Astrocyte of the cerebellum (primary cell): Measurements from ENCODE around the gene KLHL17.

ENCODE experiments used
- DNase-seq: peaks from one replicate; pipeline ENCODE4 v3.0.0-alpha.2; 2011; ENCODE audit warnings: low read depth
- H3K4me3 ChIP-seq: 2 replicates; pipeline ENCODE4 v1.5.1; 2011; ENCODE audit warnings: mild to moderate bottlenecking, low read depth, low read length, moderate library complexity
- in situ Hi-C: cut with HindIII; loops from 2 replicates; pipeline ENCODE4 v1.10.0; 2017; ENCODE audit warnings: low sequenced_read_pairs
- TF ChIP-seq, protein P1 (sequence below): IDR thresholded peaks from 2 replicates; pipeline ENCODE4 v1.5.1; 2012; ENCODE audit warnings: low read length, low read depth, moderate library complexity, mild to moderate bottlenecking; ENCODE audit errors: missing control alignments

KLHL17 gene

DNA sequence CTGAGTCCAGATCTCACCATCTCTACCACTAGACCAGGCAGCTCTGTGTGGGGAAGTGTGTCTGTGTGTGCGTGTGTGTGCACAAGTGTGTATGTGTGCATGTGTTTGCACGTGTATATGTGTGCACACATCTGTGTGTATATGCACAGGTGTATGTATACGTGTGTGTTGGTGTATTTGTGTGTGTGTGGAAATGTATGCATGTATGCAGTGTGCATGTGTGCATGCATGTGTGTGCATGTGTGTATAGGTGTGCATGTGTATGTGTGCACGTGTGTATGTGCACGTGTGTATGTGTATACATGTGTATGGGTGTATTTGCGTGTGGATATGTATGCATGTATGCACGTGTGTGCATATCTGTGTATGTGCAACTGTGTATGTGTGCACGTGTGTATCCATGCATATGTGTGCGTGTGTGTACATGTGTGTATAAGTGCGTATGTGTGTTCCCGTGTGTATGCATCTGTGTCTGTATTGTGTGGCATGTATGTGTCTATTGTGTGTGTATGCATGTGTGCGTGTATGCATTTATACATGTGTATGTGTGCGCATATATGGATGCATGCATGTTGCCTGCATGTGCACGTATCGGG is 9.0 kb downstream of the KLHL17 start:
- DNase-seq: no peak
- TF ChIP-seq, protein P1, sequence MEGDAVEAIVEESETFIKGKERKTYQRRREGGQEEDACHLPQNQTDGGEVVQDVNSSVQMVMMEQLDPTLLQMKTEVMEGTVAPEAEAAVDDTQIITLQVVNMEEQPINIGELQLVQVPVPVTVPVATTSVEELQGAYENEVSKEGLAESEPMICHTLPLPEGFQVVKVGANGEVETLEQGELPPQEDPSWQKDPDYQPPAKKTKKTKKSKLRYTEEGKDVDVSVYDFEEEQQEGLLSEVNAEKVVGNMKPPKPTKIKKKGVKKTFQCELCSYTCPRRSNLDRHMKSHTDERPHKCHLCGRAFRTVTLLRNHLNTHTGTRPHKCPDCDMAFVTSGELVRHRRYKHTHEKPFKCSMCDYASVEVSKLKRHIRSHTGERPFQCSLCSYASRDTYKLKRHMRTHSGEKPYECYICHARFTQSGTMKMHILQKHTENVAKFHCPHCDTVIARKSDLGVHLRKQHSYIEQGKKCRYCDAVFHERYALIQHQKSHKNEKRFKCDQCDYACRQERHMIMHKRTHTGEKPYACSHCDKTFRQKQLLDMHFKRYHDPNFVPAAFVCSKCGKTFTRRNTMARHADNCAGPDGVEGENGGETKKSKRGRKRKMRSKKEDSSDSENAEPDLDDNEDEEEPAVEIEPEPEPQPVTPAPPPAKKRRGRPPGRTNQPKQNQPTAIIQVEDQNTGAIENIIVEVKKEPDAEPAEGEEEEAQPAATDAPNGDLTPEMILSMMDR: no peak
- H3K4me3 ChIP-seq: no peak overlapping the region
- in situ Hi-C loops: no loop called here

DNA sequence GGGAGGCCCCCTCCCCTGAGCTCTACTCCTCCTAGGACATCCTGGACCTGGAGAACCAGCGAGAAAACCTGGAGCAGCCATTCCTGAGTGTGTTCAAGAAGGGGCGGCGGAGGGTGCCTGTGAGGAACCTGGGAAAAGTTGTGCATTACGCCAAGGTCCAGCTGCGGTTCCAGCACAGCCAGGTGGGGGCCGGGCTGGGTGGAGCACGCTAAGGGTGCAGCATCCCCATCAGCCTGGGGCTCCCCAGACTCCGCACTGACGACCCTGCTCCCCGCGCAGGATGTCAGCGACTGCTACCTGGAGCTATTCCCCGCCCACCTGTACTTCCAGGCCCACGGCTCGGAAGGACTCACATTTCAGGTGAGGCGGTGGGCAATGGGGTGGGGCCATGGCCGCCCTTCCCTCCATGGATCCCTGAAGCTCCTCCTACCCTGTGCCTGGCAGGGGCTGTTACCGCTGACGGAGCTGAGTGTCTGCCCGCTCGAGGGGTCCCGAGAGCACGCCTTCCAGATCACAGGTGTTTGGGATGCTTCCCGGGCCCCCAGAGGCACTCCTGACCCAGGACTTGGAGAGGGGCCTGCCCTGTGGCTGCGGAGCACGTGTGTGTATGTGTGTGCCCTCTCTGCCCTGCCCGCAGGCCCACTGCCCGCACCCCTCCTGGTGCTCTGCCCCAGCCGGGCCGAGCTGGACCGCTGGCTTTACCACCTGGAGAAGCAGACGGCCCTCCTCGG is 10.0 kb downstream of the KLHL17 start:
- no peak overlapping the region for H3K4me3 ChIP-seq
- DNase-seq: no peak
- TF ChIP-seq, protein P1: no peak
- in situ Hi-C loops: no loop called here

DNA sequence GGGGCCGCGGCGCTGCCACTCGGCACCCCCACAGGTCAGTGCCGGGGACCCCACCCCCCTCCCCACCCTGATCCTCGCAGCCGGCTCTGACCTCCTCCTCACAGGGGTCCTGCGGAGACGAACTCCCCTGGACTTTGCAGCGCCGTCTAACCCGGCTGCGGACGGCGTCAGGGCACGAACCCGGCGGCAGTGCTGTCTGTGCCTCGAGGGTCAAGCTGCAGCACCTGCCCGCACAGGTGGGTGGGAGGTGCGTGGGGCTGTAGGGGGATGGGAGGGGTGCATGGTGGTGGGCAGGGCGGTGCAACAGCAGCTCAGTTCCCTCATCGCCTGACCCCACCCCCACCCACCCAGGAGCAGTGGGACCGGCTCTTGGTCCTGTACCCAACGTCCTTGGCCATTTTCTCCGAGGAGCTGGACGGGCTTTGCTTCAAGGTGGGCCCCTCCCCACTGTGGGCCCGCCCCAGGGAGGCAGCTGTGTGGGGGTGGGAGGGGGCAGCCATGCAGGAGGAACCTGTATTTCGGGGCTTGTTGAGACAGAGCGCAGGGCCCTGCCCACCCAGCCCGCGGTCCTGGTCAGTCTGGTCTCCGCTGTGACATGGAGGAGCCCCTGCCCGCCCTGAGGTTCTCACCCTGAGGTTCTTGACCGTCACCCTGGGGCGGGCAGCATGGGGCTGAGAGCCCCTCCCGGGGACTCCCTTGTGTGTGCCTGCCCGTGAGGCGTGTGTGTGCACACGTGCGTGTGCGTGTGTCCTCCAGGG is 10.8 kb downstream of the KLHL17 start:
- no peak overlapping the region for H3K4me3 ChIP-seq
- no peak for DNase-seq
- TF ChIP-seq, protein P1: no peak
- in situ Hi-C loops: no loop called here

DNA sequence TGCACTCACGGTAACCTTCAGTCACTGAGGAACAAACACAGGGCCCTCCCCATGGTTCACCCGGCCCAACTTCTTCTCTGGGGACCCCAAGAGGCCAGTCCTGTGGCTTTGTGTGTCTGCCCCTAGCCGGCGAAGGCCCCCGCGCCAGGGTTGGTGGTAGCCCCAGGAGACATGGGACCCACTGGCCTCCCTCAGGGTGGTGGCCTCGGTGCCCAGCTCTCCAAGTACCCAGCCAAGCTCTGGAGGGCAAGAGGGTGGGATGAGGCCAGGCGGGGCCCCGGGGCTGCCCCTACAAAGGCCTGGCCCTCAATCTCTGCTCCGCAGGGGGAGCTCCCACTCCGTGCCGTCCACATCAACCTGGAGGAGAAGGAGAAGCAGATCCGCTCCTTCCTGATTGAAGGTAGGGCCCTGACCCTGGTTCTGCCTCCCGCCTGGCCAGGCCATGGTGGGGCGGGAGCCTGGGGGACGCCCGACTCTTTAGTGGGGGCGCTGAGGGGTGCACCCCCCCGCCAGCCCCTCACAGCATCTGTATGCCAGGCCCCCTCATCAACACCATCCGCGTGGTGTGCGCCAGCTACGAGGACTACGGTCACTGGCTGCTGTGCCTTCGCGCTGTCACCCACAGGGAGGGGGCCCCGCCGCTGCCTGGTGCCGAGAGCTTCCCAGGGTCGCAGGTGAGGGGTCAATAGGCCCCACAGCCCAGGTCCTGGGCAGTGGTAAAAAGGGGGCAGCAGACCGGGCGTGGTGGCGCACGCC is 11.5 kb downstream of the KLHL17 start:
- DNase-seq: no peak
- no peak overlapping the region for H3K4me3 ChIP-seq
- in situ Hi-C loops: no loop called here
- TF ChIP-seq, protein P1: no peak

DNA sequence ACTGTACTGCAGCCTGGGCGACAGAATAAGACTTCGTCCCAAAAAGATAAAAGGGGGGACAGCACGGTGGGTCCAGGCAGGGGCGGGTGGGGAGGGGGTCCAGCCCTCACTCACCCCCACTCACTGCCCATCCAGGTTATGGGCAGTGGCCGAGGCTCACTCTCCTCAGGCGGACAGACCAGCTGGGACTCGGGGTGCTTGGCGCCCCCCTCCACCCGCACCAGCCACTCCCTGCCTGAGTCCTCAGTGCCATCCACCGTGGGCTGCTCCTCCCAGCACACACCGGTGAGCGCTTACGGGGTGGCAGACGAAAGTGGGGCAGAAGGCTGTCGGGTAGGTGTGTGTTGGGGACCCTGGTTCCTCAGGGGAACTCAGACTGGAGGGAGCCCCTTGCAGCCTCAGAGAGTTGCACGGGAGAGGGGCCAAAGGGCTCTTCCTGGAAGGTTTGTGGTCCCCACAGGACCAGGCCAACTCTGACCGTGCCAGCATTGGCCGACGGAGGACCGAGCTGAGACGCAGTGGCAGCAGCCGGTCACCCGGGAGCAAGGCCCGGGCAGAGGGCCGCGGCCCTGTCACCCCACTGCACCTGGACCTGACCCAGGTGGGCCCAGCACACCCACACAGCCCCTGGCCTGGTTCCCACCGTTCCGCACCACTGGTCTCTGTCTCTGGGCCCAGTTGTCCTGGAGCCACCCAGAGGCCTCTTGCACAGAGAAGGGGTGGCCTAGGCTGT is 12.5 kb downstream of the KLHL17 start:
- no peak for DNase-seq
- H3K4me3 ChIP-seq: no peak overlapping the region
- TF ChIP-seq, protein P1: no peak
- in situ Hi-C loops: no loop called here
